Measurements from ENCODE around the gene GNPDA1. TPM values are rescaled to one million over a fixed set of nuclear protein-coding genes. Genes with fewer than 3 reads are reported as not detected.
A peak's percentile ranks its signal among the peaks of the same experiment; 100 is the strongest.

GNPDA1 gene
- polyA plus RNA-seq, 3 donors, result 14.6 to 47.6 (median 24.3) TPM

DNA sequence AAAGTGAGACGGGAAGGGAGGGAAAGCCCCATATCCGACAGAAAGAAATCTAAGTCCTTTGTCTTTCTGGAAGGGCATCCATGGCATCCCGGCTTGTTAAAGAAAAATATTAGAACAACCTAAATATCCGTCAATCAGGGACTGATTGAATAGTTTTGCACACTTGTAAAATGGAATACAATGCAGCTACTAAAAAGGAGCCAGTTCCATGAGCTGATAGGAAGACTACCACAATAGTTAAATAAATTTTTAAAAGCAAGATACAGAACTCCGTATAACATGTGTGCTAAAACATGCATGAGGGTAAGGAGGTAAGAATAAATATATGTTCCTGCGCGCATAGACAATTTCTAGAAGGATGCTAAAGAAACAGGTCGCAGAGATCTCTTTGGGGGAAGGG is 12.8 kb upstream of the GNPDA1 start:
- H3K9me3 ChIP-seq (replicated peaks in 1 of 2; ENCODE audit: control insufficient read depth in 1 of 2, insufficient read depth in 1 of 2, low read length in 2 of 2), result no peaks in the 10 kb centered on the region
- intact Hi-C loops (cut with micrococcal nuclease), result no loop called here
- H3K27me3 Mint-ChIP-seq (ENCODE audit: low read depth in 3 of 3), result peaks cover 8 to 22% (median 11%) of the 10 kb centered on the region in 3 donors
- no peak overlapping the region for H3K27ac ChIP-seq (ENCODE audit: low read depth in 1 of 2, low read length in 2 of 2)
- no peaks in the 10 kb centered on the region for H4K20me1 ChIP-seq (ENCODE audit: insufficient read depth, low read length)
- H3K79me2 ChIP-seq (ENCODE audit: insufficient read depth, low read length), result no peaks in the 10 kb centered on the region
- peak overlapping the region in 5 of 7 donors; percentile 91 to 96 (median 96) for H3K27ac Mint-ChIP-seq
- H3K4me3 Mint-ChIP-seq, result peak overlapping the region; percentile 77 to 96
- TF ChIP-seq, protein P1, sequence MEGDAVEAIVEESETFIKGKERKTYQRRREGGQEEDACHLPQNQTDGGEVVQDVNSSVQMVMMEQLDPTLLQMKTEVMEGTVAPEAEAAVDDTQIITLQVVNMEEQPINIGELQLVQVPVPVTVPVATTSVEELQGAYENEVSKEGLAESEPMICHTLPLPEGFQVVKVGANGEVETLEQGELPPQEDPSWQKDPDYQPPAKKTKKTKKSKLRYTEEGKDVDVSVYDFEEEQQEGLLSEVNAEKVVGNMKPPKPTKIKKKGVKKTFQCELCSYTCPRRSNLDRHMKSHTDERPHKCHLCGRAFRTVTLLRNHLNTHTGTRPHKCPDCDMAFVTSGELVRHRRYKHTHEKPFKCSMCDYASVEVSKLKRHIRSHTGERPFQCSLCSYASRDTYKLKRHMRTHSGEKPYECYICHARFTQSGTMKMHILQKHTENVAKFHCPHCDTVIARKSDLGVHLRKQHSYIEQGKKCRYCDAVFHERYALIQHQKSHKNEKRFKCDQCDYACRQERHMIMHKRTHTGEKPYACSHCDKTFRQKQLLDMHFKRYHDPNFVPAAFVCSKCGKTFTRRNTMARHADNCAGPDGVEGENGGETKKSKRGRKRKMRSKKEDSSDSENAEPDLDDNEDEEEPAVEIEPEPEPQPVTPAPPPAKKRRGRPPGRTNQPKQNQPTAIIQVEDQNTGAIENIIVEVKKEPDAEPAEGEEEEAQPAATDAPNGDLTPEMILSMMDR (IDR thresholded peaks at IDR 0.05), result no peak
- 94% methylated on average over 2 of the region's 8 CpGs for WGBS (ENCODE audit: insufficient coverage)
- H3K36me3 ChIP-seq (replicated peaks in 1 of 2; ENCODE audit: control insufficient read depth in 1 of 2, insufficient read depth in 2 of 2, low read length in 2 of 2), result no peaks in the 10 kb centered on the region
- DNase-seq, result no peak
- H3K9me3 Mint-ChIP-seq, result peaks cover 0 to 4% (median 3%) of the 10 kb centered on the region in 7 donors
- no peak overlapping the region for H3K9ac ChIP-seq (ENCODE audit: insufficient read depth, low read length, poor library complexity, severe bottlenecking)
- H3K4me2 ChIP-seq (replicated peaks; ENCODE audit: extremely low read depth, low read length, poor library complexity, severe bottlenecking), result peak overlapping the region; percentile 83
- peak overlapping the region; percentile 78 for H2AFZ ChIP-seq (ENCODE audit: insufficient read depth, low read depth, low read length, poor library complexity, severe bottlenecking)
- H3K4me1 Mint-ChIP-seq, result peaks cover 18% of the 10 kb centered on the region
- H3K36me3 Mint-ChIP-seq, result no peaks in the 10 kb centered on the region
- H3K4me3 ChIP-seq (replicated peaks in 1 of 3; ENCODE audit: low read depth in 2 of 3, low read length in 3 of 3), result peak overlapping the region in 1 of 3 experiments; percentile 72
- H3K4me1 ChIP-seq (ENCODE audit: control insufficient read depth in 1 of 2, insufficient read depth in 2 of 2, low read length in 2 of 2), result peaks cover 9 to 16% of the 10 kb centered on the region in 2 donors
- H3K27me3 ChIP-seq (ENCODE audit: control insufficient read depth in 2 of 2, insufficient read depth in 2 of 2, low read length in 2 of 2), result peaks cover under 1 to 16% of the 10 kb centered on the region in 2 donors

DNA sequence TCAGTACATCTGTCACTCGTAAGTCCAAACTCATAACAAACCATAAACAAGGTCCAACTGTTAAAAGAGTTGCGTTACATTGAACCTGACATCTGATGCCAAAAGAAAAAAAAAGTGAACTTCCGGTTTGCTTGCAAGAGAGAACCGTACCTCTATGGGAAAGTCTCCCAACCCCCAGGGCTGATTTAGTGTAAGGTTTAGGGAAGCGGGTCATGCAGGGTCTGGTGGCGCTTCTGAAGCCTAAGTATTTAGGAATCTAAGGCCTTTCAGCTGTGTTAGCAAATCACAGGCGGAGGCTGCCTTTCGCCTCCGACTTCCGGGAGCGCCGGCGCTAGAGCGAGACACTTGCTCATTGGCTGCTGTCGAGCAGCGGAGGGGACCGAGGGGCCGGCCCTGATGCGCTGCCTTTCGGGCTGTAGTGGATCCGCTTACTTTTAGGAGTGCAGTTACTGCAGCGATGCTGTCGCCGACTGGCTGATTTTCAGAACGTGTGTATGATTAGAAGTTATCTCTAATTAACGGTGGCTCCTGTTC is 12.0 kb upstream of the GNPDA1 start:
- no peaks in the 10 kb centered on the region for H3K36me3 ChIP-seq (replicated peaks in 1 of 2; ENCODE audit: control insufficient read depth in 1 of 2, insufficient read depth in 2 of 2, low read length in 2 of 2)
- H2AFZ ChIP-seq (ENCODE audit: insufficient read depth, low read depth, low read length, poor library complexity, severe bottlenecking), result peak overlapping the region; percentile 78
- peak overlapping the region; percentile 55 for H3K9ac ChIP-seq (ENCODE audit: insufficient read depth, low read length, poor library complexity, severe bottlenecking)
- Mint-ChIP-seq H3K4me1 (peaks cover 18% of the 10 kb centered on the region), H3K9me3 (peaks cover 0 to 10% (median 8%) of the 10 kb centered on the region in 7 donors), H3K36me3 (peaks cover 0 to 4% of the 10 kb centered on the region in 2 donors), H3K27ac (peak overlapping the region; percentile 91 to 96 (median 95)), H3K4me3 (peak overlapping the region; percentile 77 to 96), H3K27me3 (ENCODE audit: low read depth in 3 of 3) (peaks cover 8 to 19% (median 8%) of the 10 kb centered on the region in 3 donors)
- DNase-seq, result peak; percentile 70 to 82 (median 76)
- peaks cover 0 to 6% of the 10 kb centered on the region in 2 donors for H3K9me3 ChIP-seq (replicated peaks in 1 of 2; ENCODE audit: control insufficient read depth in 1 of 2, insufficient read depth in 1 of 2, low read length in 2 of 2)
- peaks cover 9 to 16% of the 10 kb centered on the region in 2 donors for H3K4me1 ChIP-seq (ENCODE audit: control insufficient read depth in 1 of 2, insufficient read depth in 2 of 2, low read length in 2 of 2)
- peak overlapping the region; percentile 72 to 85 for H3K27ac ChIP-seq (ENCODE audit: low read depth in 1 of 2, low read length in 2 of 2)
- TF ChIP-seq, protein P1 (IDR thresholded peaks at IDR 0.05), result no peak
- H3K4me2 ChIP-seq (replicated peaks; ENCODE audit: extremely low read depth, low read length, poor library complexity, severe bottlenecking), result peak overlapping the region; percentile 83
- no peaks in the 10 kb centered on the region for H3K79me2 ChIP-seq (ENCODE audit: insufficient read depth, low read length)
- peak overlapping the region; percentile 39 to 72 (median 41) for H3K4me3 ChIP-seq (replicated peaks in 1 of 3; ENCODE audit: low read depth in 2 of 3, low read length in 3 of 3)
- peaks cover 0 to 10% of the 10 kb centered on the region in 2 donors for H3K27me3 ChIP-seq (ENCODE audit: control insufficient read depth in 2 of 2, insufficient read depth in 2 of 2, low read length in 2 of 2)
- 0% methylated on average over 16 of the region's 26 CpGs for WGBS (ENCODE audit: insufficient coverage)
- no peaks in the 10 kb centered on the region for H4K20me1 ChIP-seq (ENCODE audit: insufficient read depth, low read length)
- intact Hi-C loops (cut with micrococcal nuclease), result no loop called here
